NCI-H1694 (cell line): Measurements from ENCODE around the gene CRTC1.
"Not testable (repeated sequence)": the region's sequence is repeated elsewhere in the genome, so short reads cannot be mapped to it uniquely, and the experiment has no call there.

ENCODE experiments used
- DNase-seq: peaks from one replicate; lab custom pipeline; 2025; lab: John Stamatoyannopoulos, UW

CRTC1 gene

DNA sequence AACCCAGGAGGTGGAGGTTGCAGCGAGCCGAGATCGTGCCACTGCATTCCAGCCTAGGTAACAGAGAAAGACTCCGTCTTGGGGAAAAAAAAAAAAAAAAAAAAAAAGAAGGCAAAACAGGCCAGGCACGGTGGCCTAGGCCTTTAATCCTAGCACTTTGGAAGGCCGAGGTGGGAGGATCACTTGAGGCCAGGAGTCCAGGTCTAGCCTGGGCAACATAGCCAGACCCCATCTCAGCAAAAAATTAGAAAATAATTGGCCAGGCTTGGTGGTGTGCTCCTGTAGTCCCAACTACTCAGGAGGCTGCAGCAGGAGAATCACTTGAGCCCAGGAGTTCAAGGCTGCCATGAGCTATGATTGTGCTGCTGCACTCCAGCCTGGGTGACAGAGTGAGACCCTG, 43.4 kb downstream of the CRTC1 start:
- DNase-seq: no peak

- DNase-seq: not testable (repeated sequence)
Measured at GRCh38 chr19:18727602-18728001, 44.1 kb downstream of the CRTC1 start.

DNA sequence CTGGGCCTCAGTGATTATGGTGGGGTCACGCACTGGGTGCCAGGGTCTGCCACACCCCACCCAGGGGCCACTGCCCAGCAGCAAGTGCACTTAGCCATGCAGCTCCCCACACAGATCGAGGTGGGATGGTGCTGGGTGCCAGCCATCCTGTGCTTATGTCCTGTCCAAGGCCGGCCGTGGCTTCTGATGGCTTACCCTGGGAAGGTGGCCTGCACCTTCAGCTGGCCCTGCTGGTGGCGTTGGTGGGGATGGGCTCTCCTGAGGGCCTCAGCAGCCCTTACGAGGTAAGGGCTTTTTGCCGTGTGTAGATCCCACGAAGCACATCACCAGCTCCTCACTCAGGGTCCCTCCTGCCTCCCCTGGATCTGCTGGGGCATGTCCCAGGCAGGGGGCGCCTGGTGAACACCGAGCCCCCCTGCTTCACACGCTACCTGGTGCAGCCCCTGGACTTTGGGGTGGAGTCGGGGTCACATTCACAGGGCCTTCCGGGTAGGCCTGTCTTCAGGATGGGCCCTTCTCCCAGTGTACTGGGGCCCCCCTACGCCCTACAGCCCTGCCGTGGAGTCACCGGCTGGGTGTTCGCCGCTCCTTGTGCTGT, 46.6 kb downstream of the CRTC1 start:
- DNase-seq: no peak

DNA sequence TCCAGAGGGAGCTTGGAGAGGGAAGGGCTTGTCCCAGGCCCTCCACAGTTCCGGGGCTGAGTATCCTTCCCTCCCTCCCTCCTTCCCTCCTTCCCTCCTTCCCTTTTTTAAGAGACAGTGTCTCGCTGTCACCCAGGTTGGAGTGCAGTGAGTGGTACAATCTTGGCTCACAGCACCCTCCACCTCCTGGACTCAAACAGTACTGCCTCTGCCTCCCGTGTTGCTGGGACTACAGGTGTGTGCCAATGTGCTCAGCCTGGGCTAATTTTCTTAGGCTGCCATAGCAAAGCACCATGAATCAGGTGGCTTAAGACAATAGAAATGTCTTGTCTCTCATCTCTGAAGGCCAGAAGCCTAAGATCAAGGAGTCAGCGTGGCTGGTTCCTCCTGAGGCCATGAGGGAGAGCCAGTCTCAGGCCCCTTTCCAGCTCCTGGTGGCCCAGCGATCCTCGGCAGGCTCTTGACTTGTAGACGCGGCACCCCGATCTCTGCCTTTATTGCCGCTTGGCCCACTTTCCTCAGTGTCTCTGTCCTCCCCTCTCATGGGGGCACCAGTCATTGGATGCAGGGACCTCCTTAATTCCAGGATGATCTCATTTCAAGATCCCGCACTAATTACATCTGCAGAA, 47.5 kb downstream of the CRTC1 start:
- no peak for DNase-seq

- no peak for DNase-seq
Measured at GRCh38 chr19:18731562-18732008, 48.1 kb downstream of the CRTC1 start.

- DNase-seq: peak; percentile 79
Measured at GRCh38 chr19:18733196-18733647, 49.7 kb downstream of the CRTC1 start.

GRCh38 chr19:18733762-18734332, 50.4 kb downstream of the CRTC1 start:
- DNase-seq: not testable (repeated sequence)

DNA sequence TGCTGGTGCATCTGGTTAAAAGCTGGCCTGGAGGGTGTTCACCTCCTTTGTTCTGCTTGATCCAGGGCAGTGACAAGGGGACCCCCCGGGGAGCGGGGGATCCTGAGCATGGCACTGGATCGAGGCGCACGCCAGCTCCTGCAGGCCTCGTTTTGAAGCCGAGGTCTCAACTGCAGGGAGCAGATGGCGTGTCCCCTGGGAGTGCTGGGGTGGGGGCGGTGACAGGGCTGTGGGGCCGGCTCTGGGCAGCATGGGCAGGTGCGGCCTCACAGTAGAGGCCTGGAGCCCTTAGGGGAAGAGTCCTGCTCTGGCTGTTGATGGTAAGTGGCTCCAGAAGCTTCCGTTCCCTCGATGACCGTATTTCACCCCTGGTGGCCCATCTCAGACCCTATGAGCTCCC, 51.8 kb downstream of the CRTC1 start:
- DNase-seq: no peak

DNA sequence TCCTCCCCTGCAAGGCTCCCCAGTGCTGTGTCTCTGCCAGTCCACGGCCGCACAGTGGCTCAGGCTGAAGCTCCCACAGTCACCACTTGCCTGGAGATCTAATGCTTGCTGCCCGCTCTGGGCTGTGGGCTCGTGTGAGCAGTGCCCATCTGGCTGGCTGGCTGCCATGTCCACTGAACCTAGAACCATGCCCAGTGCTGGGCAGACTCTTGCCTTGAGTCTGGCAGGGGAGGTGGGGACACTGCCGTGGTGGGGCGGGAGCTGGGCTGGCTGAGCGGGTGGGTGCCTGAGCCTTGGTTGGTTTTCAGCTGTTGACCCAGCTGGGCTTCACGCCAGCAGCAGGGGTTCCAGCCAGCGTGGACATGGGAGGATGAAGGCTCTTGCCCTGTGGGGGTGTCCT, 52.3 kb downstream of the CRTC1 start:
- DNase-seq: no peak

DNA sequence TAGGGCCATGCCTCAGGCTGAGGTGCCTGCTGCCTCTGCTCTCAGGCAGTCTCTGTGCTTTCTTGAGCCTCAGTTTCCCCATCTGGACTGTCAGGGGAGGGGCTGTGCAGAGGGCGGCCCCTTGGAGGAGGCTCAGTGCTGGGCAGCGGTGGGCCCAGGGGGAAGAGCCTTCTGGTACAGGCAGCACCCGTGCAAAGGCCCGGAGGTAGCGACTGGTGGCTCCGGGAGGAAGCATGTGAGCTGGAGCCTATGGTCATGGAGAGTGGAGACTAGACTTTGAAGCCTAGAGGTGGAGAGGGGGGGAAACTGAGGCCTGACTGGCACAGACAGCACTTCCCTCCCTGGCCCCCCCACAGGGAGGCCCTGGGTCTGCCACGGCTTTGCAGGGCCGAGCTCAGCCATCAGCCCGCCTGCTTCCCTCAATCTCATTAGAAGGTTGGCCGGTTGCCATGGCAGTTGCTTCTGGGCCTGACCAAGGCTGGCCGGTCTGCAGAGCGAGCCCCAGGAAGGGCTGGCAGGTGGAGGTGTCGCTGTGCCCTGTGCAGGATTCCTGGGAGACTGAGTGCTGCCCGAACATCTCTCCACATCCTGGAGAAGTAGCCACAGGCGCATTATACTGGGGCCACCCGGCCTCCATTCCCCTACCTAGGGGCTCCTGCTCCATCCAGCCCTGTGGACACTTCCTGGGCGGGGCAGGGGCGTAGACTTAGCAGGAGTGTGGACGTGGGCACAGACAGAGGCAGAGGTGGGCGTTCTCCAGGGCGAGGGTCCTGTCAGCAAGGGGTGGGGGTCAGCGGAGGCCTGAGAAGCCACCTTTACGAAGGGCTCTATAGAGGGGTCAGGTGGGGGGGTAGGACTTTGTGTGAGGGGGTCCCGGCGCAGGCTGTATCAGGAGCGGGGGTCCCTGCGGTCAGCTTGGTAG, 53.2 kb downstream of the CRTC1 start:
- no peak for DNase-seq

- no peak for DNase-seq
Measured at GRCh38 chr19:18737337-18737953, 54.0 kb downstream of the CRTC1 start.

DNA sequence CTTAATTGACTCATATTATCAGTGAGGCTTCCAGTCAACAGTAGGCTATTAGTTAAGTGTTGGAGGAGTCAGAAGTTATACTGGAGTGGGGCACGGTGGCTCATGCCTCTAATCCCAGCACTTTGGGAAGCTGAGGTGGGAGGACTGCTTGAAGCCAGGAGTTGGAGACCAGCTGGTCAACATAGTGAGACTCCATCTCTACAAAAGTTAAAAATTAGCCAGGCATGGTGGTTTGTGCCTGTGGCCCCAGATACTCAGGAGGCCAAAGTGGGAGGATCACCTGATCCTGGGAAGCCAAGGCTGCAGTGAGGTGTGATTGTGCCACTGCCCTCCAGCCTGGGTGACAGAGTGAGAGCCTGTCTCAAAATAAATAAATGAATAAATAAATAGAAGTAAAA, 54.5 kb downstream of the CRTC1 start:
- no peak for DNase-seq

DNA sequence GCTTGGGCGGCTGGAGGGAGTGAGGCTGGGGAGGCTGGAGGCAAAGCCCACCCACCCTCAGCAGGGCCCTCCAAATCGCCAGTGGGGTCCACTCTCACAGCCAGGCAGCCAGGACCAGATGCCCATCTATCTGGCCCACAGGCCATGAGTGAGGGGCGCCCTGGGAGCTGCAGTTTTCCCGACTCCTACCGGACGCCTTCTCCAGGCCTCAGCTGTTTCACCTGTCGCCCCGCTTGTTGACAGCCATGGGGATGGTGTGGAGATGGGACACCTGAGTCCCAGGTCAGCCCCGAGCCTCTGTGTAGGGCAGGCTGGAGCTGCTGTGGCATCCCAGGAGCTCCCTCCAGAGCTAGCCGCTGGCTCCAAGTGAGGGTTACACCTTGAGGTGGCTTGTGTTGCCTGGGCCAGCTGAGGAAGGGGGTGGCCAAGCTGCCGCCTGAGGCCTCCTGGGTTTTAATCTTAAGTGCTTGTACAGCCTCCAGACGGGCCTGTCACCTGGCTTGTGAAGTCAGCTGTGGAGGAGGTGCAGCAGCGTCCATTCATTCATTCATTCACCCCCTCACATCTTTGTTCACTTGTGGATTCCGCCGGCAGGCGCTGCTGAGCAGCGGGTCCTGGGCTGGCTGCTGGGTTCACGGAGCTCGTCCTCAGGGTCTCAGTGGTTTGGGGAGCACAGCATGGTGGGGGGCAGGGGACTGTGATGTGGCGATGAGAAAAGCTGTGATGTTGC, 55.6 kb downstream of the CRTC1 start:
- no peak for DNase-seq

- DNase-seq: no peak
Measured at GRCh38 chr19:18741124-18742121, 57.9 kb downstream of the CRTC1 start.

DNA sequence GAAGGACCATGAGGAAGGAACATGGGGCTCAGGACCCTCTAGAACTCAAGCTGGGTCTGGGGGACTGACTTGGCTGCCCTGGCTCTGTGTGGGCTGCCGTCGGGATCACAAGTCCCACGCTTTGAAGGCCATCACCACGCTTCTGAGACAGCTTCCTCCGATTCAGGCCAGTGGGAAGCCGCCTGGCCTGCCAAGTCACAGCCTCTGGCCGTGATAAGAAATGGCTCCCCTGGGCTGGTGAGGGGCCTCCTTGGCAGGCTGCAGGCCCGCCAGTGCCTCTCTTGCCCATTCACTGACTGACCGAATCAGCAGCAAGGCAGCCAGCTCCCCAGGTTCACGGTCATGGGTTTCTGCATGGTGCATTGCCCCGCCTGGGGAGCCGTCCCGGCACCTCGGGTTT, 58.8 kb downstream of the CRTC1 start:
- DNase-seq: no peak

- DNase-seq: no peak
Measured at GRCh38 chr19:18742838-18743783, 59.6 kb downstream of the CRTC1 start.

- no peak for DNase-seq
Measured at GRCh38 chr19:18743784-18744418, 60.4 kb downstream of the CRTC1 start.

DNA sequence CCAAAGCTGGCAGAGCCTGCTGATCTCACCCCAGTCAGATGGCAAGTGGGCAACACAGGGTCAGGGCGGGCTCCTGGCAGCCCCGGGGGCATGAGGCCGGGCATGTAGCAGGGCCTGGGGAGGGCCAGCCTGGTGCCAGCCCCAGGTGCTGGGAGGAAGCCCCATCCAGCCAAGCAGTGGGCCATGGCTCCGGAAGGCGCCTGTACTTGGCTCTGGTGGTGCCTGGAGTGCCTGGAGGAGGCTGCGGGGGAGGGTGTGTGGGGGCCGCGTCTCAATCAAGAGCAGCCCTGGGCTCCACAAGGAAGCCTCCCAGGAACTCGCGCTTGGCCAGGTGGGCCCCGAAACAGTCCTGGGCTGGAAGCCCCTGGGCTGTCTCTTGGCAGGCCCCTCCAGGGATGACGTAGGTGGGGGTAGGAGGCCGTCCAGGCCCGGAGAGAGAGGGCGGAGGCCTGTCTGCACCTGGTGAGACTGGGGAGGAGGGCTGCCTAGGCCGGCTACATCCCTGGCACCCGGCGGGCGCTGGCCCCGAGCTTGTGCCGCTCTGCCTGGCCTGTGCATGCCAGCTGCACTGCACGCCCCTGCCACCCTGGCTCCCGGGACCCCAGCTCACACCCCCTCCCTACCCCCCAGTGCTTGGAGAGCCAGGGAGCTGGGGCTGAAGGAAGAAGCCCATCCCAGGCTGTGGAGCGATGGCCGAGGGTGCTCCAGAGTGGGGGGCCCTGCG, 61.7 kb downstream of the CRTC1 start:
- no peak for DNase-seq
